HepG2 (cell line): ENCODE measurements around the gene TUBGCP6. TPM values are rescaled to one million over a fixed set of nuclear protein-coding genes. Genes with fewer than 3 reads are reported as not detected.

ENCODE experiments used
- CBX5 ChIP-seq: sonication (generic); formaldehyde crosslinking; IDR thresholded peaks from 2 replicates; pipeline ENCODE4 v1.4.0; 2020; ENCODE audit warnings: missing genetic modification reagents, borderline replicate concordance
- CENPBD1 ChIP-seq: sonication (generic); formaldehyde crosslinking; IDR thresholded peaks from 2 replicates; pipeline ENCODE4 v1.8.0; 2022; ENCODE audit warnings: missing genetic modification reagents, low read depth, mild to moderate bottlenecking, borderline replicate concordance
- ELF4 ChIP-seq: sonication (generic); formaldehyde crosslinking; IDR thresholded peaks from 2 replicates; pipeline ENCODE4 v1.5.0; 2020; ENCODE audit warnings: missing genetic modification reagents, mild to moderate bottlenecking, moderate library complexity, borderline replicate concordance
- HNF1B ChIP-seq: sonication (generic); formaldehyde crosslinking; IDR thresholded peaks from 2 replicates; pipeline ENCODE4 v1.5.1; 2020; ENCODE audit warnings: mild to moderate bottlenecking, moderate library complexity, missing genetic modification reagents
- HNF4A ChIP-seq: sonication (generic); formaldehyde crosslinking; IDR thresholded peaks from 2 replicates; pipeline ENCODE4 v1.4.0; 2020; ENCODE audit warnings: missing genetic modification reagents
- MAZ ChIP-seq, 2 experiments: sonication (generic) in 1 of 2; formaldehyde crosslinking in 1 of 2; IDR thresholded peaks; 2 replicates each; pipeline versions ENCODE4 v1.5.0 to v1.6.1; 2012 to 2020; ENCODE audit warnings: low read depth in 2 of 2, mild to moderate bottlenecking in 2 of 2, borderline replicate concordance in 1 of 2, improper control_type of control experiment in 1 of 2, low read length in 1 of 2, missing genetic modification reagents in 1 of 2, moderate library complexity in 1 of 2
- PATZ1 ChIP-seq: sonication (generic); formaldehyde crosslinking; IDR thresholded peaks from 2 replicates; pipeline ENCODE4 v1.4.0; 2020; ENCODE audit warnings: missing genetic modification reagents
- PHB2 ChIP-seq: fragments of 450-650 bp; IDR thresholded peaks from 2 replicates; pipeline ENCODE4 v1.6.1; 2018; ENCODE audit not compliant: partially characterized antibody
- POGZ ChIP-seq: sonication (generic); formaldehyde crosslinking; IDR thresholded peaks from 2 replicates; pipeline ENCODE4 v1.4.0; 2020; ENCODE audit warnings: mild to moderate bottlenecking, missing genetic modification reagents
- RARA ChIP-seq: IDR thresholded peaks from 2 replicates; pipeline ENCODE4 v1.6.1; 2016; ENCODE audit warnings: missing genetic modification reagents, missing compliant biosample characterization
- SP140L ChIP-seq: sonication (generic); formaldehyde crosslinking; IDR thresholded peaks from 2 replicates; pipeline ENCODE4 v1.4.0; 2020; ENCODE audit warnings: missing genetic modification reagents, borderline replicate concordance
- SRSF9 ChIP-seq: fragments of 200-400 bp; formaldehyde crosslinking; IDR thresholded peaks from 2 replicates; pipeline ENCODE4 v1.6.1; 2018; ENCODE audit warnings: borderline replicate concordance, mild to moderate bottlenecking, low read depth, low read length; ENCODE audit not compliant: insufficient read depth, poor library complexity, severe bottlenecking
- TCF7 ChIP-seq: sonication (generic); IDR thresholded peaks from 2 replicates; pipeline ENCODE4 v1.6.1; 2016; ENCODE audit warnings: antibody characterized with exemption, low read depth
- ZNF160 ChIP-seq: sonication (generic); formaldehyde crosslinking; IDR thresholded peaks from 2 replicates; pipeline ENCODE4 v1.8.0; 2022; ENCODE audit warnings: mild to moderate bottlenecking, inconsistent platforms, missing genetic modification reagents
- ZNF180 ChIP-seq: sonication (generic); formaldehyde crosslinking; IDR thresholded peaks from 2 replicates; pipeline ENCODE4 v1.4.0; 2020; ENCODE audit warnings: low read depth, missing genetic modification reagents, borderline replicate concordance
- ZNF275 ChIP-seq: sonication (generic); formaldehyde crosslinking; IDR thresholded peaks from 2 replicates; pipeline ENCODE4 v1.8.0; 2022; ENCODE audit warnings: missing genetic modification reagents, mild to moderate bottlenecking, inconsistent platforms, borderline replicate concordance
- ZNF556 ChIP-seq: sonication (generic); formaldehyde crosslinking; IDR thresholded peaks from 2 replicates; pipeline ENCODE4 v1.4.0; 2020; ENCODE audit warnings: mild to moderate bottlenecking, missing genetic modification reagents, borderline replicate concordance
- ZNF678 ChIP-seq: sonication (generic); formaldehyde crosslinking; IDR thresholded peaks from 2 replicates; pipeline ENCODE4 v1.4.0; 2020; ENCODE audit warnings: mild to moderate bottlenecking, missing genetic modification reagents
- ZNF687 ChIP-seq: sonication (generic); formaldehyde crosslinking; IDR thresholded peaks from 2 replicates; pipeline ENCODE4 v1.5.1; 2020; ENCODE audit warnings: mild to moderate bottlenecking, missing genetic modification reagents, moderate library complexity
- polyA plus RNA-seq, 8 experiments: library from polyadenylated mRNA; depleted of rRNA in 3 of 8; stranded (reverse) in 7 of 8; unstranded in 1 of 8; fragments of >200 nt; fragmentation: Illumina TruSeq in 4 of 8; extraction: Trizol in 4 of 8; gene quantifications; 2 replicates each; pipeline versions ENCODE4 v1.2.1 to v1.2.3, GENCODE V29; 2011 to 2016; ENCODE audit warnings: low read depth in 4 of 8, missing spikeins in 1 of 8, mixed read lengths in 1 of 8; ENCODE audit not compliant: insufficient read depth in 1 of 8
- total RNA-seq, 5 experiments: library from RNA; depleted of rRNA; stranded (reverse); fragments of >200 nt; fragmentation: Illumina TruSeq; extraction: Trizol; gene quantifications; 2 replicates each; pipeline ENCODE4 v1.2.3, GENCODE V29; 2016; ENCODE audit warnings: low read depth in 1 of 5

TUBGCP6 gene
- total and polyA plus RNA-seq, 2 of the 13 experiments (the other 11 are each of a cell fraction or from before 2014, with no cell fraction given): 14.6 to 15.7 TPM

GRCh38 chr22:50271519-50271970 lies 26.7 kb upstream of the TUBGCP6 start (continued):
- TF ChIP-seq HNF1B (CRISPR knock-in tag) (no peak), SRSF9 (no peak), ELF4 (CRISPR knock-in tag) (no peak), PHB2 (no peak), ZNF180 (CRISPR knock-in tag) (no peak), RARA (CRISPR knock-in tag) (no peak), POGZ (no peak), ZNF556 (CRISPR knock-in tag) (no peak), ZNF275 (CRISPR knock-in tag) (no peak; the same call in 1 of the 2 replicates), MAZ (IDR thresholded peaks at IDR 0.05; ENCODE audit: borderline replicate concordance, low read depth, low read length) (peak; percentile 37; the same call in 1 of the 2 replicates), MAZ (CRISPR knock-in tag; IDR thresholded peaks at IDR 0.05; ENCODE audit: low read depth) (0 out of 2 replicates have a peak, but pooled peaks have one; percentile 33), PATZ1 (CRISPR knock-in tag) (peak; percentile 85), ZNF160 (no peak), ZNF687 (CRISPR knock-in tag) (no peak), TCF7 (no peak), CENPBD1 (CRISPR knock-in tag) (no peak), ZNF678 (CRISPR knock-in tag) (no peak), HNF4A (CRISPR knock-in tag) (no peak), SP140L (no peak), CBX5 (CRISPR knock-in tag) (no peak)
